Measurements from ENCODE around the gene HK3. TPM values are rescaled to one million over a fixed set of nuclear protein-coding genes. Genes with fewer than 3 reads are reported as not detected.

HK3 gene
- total RNA-seq, 1 experiment from 2014 or later = not detected

DNA sequence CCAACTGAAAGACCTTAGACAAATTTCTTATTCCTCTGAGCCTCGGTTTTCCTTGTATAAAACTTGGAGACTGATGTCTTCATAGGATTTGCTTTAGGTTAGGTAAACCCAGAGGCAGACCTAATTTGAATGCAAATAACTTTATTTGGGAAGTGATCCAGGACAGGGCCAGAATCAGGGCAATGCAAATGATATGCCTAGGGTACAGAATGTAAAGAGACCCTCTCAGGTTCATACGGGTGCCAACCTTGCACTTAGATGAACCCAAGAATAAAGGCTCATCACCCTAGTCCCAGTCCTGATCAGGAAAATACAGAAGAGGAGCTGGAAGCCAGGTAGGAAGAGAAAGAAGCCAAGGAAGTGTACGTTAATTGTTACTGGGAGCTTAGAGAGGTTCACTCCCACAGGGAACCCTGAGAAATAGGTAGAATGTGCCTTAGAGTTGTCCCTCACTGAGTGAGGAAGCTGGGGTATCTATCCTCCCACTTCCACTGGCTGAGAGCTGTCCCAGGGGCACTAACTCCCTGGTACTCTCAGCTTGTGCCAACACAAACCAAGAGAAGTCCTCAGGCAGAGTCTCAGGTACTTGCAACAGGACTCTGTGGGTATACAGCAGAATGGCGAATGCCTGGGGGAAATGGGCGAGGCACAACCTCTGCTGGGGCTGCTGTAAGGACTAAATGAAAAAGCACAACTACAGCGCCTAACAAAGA is 3.1 kb upstream of the HK3 start:
- DNase-seq (ENCODE audit: low read depth) = no peak

DNA sequence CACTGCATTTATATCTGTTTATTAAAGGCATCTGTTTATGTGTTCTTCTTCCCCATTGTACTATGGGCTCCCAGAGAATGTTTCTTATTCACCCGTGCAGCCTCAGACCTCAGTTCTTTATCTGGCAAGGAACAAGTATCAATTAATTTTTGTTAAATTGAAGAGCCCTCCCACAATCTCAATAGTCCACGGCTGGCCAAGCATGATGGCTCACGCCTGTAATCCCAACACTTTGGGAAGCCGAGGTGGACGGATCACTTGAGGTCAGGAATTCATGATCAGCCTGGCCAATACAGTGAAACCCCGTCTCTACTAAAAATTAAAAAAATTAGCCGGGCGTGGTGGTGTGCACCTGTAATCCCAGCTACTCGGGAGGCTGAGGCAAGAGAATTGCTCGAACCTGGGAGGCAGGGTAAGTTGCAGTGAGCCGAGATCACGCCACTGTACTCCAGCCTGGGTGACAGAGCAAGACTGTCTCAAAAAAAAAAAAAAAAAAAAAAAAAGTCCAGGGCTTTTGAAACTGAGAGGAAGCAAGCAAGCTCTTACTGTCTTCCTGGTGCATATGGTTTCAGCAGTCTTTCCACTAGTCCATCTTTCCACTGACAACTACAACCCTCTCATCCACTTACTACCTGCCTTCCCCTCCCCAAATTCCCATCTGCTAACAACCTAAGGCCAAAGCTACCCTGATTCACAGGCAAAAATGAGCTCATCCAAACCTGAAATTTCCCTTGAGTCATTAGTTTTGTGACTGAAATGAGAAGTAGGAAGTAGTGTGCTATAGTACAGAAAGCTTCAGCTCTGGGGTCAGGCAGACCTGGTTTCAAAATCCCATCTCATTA is 2.3 kb upstream of the HK3 start:
- no peak for DNase-seq (ENCODE audit: low read depth)

DNA sequence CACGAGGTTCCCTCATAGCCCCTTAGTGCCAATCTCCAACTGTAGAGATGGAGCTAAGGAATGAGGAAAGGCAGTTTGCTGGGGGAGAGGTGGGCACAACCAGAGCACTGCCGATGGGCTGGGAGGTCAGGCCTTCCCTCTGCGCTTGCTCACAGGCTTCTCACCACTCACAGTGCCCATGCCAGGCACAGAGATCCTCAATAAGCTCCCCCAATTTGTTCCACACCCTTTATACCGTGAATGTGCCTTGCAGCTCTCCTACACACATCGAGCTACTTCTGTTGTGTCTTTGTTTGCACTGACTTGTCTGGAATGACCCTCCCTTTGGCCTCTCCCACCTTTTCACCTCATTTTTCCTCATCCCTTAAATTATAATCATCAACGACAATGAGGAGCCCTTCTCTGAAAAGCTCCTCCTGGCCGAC is 1.6 kb upstream of the HK3 start:
- DNase-seq (ENCODE audit: low read depth) = no peak

DNA sequence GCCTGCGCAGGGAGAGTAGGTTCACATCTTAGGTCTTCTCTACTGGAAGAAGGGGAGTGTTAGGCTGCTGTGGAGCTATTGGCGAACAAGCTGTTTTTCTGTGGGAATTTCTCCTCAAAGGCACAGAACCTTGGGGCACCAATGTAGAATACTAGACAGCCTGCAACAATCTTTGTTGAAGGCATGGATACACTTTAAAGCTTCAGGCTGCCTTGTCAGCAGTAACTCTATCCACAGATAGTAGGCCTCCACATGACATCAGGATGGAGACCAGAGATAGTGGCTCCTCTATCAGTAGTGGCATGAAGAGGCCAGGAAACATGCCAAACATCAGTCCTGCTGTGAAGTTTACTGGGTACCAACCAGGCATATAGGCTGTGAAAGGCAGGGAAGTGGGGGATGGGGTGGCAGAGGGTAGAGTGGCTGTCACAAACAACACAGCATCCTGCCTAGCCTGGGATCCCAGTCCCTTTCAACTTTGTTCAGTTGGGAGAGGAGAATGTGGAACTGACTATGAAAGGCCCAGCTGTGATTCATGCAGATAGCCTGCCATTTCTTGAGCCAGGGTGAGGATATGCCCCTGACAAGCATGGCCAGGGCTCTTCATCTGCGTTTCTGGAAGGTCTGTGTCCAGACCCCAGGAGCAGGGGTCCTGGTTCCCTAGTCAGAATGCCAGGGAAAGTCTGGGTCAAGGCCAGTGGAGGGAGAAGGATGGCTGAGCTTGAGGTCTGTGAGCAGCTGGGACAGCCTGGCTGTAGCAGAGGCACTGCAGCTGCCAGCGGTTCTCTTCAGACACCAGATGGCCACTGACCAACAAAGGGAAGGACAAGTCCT is 1.0 kb upstream of the HK3 start:
- no peak for DNase-seq (ENCODE audit: low read depth)

DNA sequence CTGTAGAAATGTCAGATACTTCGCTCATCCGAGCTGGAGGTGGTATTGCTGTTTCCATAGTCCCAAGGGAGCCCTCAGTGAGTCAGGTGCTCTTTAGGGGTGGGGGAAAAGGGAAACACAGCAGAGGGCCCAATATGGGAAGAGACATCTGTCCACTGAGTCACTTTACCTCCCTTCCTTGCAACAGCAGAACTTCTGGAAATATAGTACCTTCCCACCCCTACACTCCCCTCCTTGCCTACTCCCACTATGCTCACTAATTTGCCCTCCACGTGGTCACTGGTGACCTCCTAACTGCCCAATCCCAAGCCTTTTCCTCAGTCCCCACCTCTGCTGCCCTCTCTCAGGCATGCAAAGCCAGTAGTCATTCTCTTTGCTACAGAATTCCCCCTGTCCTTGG is 1.9 kb downstream of the HK3 start:
- no peak for DNase-seq (ENCODE audit: low read depth)

DNA sequence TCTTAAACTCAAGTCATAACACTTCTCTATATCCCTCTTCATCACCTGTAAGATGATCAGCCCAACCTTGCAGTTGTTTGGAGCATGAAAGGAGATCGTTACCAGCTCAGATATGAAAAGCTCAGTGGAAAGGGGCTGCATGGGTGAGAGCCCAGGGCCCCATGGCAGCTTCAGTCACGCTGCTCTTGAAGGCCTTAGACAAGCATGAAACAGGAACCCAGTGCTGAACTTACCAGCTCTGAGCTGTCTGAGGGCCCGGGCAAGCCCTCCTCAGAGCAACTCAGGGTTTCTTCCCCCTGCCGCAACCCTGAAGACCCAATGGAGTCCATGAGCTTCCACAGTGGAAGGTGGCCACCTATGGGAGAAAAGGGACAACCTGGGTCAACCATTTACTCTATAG is 3.3 kb downstream of the HK3 start:
- DNase-seq (ENCODE audit: low read depth) = no peak

DNA sequence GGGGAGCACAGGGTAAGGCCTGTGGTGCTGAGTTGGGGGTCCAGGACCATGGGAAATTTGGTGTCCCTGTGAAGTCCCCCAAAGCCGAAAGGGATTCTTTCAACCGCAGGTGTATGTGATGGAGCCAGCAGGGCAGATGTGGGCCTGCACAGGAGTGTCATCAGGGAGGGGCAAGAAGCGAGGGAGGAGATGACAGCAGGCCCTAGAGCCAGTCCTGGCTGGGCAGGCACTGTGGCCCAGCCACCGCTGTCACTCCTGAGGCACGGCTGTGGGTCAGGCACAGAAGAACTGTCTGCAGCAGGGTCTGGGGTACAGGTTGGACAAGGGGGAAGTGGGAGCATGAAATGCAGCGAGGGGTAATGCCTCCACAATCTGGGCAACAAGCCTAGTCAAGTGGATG is 4.8 kb downstream of the HK3 start:
- DNase-seq (ENCODE audit: low read depth) = no peak

DNA sequence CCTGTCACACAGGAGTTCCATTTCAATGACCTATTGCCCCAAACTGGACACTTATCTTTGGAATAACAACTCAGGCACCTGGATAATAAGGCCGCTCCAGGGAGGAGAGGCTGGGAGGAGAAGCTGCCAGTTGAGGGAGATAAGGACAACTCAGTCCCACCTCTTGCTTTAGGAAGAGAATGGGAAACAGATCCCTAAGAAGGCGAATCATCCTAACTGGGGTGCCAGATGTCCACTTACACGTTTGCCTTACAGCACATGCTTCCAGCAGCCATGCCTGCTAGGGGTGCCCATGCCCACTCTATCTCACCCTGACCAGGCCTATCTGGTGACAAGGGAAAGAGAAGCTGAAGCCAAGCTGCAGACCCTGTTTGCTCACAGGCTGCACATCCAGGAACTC is 6.5 kb downstream of the HK3 start:
- no peak for DNase-seq (ENCODE audit: low read depth)

DNA sequence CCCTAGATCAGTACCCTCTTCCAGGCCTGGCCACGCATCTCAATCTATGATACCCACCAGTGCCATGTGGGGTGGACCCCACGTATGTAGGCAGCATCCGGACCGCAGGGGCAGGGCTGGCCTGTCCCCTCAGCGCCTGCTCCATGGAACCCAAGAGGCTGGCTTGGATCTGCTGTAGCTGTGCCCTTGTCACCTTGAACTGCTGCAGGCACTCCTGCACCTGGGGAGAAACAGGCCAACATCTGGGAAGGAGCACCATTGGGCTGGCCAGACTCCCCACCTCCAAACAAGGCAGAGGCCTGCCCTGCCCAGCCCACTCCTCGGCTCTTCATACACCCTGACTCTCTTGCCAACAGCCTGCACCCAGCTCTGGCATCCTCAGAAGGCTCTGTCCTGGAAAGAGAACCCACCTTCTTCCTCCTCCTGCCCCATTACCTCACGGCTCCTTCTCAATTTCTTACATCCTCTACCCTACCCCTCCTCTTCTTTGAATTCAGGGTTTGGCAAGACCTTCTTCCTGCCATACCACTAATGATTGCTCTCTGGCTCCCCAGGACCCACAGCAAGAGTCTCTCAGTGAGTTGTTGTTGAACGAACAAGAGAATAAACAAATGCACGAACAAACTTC is 7.7 kb downstream of the HK3 start:
- DNase-seq (ENCODE audit: low read depth) = no peak

DNA sequence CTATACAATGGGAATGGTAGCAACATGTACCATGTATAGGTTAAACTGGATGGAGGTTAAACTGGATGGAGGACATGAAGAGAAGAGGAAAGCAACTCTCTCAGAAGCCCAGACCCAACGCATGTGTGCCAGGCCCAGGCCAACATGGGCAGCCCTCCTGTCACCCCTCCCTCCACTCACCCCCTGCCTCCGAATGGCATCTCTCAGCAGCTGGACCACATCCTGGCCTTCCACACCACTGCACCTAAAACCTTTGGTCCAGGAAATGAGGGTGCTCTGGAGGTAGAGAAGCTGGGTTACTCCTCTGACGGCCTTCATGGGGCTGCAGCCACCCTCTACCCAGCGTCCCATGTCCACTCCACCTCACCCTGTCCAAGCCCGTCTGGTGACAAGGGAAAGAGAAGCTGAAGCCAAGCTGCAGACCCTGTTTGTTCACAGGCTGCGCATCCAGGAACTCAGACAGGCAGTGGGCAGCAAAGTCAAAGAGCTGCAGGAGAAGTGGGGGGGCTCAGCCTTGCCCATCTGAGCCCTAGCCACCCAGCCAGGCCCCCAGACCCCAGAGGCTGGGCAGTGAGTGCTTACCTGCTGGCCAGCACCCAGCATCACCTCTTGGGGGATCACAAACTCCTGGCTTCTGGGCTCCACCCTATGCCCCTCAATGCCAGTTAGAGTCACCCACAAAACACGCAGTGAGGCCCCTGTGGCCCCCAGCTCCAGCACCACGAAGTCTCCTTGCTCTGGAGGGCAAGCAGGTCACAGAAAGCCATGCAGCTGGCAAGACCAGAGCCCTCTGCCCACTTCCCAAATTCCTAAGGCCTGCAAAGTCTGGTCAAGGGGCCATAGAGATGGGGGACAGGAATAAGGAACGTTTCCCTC is 8.5 kb downstream of the HK3 start:
- no peak for DNase-seq (ENCODE audit: low read depth)

DNA sequence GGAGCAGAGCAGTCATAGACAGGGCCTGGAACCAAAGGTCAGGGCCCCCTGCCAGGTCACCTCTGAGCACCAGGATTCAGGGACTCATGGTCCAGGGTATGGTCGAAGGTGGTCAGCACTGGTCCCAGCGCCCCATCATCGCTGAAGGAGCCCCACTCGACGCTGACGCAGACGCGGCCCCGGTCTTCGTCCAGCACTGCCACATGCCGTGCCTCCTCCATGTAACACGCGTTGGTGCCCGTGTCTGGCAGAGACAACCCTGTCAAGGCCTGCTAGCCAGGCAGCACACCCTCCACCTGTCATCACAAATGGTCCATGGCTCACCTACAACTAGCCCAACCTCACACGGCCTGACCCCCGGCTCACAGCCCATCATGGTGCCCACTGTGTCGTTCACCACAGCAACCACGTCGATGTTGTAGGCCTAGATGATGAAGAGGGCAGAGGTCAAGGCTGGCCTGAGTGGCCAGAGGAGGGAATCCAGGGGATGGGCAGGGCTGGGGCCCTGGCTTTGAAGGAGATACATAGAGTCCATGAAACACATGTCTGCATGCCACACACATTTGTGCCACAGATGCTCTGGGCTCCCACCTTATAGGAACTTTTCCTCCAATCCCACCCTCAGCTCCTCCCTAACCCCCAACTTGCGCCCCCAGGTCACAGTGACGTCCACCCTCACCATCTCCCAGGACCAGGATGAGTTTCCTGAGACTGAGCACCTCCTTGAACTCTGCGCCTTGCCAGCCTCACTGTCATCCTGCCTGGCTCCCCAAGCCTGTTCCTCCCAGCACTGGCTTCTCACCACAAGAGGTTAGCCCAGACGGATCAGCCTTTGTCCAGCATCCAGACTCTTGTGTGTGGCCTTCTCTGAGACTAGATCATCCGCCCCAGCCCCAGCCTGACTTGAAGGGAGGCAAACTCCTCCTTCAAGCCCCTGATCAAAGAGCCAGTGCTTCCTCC is 9.5 kb downstream of the HK3 start:
- DNase-seq (ENCODE audit: low read depth) = no peak

DNA sequence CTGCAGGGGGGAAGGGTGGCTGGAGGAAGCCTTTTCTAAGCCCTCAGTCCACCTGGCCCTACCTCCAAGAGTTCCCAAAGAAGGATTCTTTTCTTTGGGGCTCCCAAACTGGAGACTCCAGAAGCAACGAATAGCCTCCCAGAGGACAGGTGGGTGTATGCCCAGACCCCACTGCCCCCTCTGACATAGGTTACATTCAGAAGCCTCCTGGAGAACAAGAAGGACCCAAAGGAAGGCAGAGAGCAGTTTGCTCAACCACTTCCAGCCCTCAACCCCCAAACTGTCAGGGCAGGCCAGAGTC is 10.3 kb downstream of the HK3 start:
- DNase-seq (ENCODE audit: low read depth) = no peak

DNA sequence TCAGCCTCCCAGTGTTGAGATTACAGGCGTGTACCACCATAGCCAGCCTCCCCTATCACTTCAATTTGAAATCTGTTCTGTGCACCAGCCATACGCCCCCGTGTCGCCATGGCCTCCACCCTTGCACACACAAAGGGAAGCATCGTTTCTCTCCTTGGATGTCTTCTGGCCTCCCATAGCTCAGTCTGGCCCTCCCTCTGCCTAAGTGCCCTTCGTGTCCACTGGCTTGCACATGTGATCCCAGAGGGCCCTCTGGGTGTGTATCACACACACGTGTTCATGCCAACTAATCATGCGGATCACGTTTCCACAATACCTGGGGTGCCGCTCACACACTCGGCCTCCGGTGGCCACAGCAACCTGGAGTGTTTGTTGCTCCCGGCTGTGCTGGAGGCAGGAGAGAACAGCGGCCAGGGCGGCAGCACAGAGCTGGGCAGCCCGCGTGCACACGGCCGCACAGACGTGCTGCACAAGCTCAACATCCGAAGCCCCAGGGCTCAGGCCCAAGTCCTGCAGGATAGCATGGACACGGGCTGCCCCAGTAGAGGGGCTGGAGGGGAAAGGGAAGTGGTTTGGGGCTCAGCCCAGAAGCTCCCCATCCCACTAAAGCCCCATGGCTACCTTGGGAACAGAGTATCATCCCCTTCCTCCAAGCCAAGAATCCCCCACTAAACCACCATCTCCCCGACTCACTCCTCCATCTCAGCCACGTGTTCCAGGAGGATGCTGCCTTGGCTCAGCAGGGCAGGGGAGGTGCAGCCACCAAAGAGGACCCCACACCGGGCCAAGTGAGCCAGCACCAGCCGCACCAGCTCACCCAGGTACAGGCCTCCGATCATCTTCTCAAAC is 10.9 kb downstream of the HK3 start:
- no peak for DNase-seq (ENCODE audit: low read depth)

DNA sequence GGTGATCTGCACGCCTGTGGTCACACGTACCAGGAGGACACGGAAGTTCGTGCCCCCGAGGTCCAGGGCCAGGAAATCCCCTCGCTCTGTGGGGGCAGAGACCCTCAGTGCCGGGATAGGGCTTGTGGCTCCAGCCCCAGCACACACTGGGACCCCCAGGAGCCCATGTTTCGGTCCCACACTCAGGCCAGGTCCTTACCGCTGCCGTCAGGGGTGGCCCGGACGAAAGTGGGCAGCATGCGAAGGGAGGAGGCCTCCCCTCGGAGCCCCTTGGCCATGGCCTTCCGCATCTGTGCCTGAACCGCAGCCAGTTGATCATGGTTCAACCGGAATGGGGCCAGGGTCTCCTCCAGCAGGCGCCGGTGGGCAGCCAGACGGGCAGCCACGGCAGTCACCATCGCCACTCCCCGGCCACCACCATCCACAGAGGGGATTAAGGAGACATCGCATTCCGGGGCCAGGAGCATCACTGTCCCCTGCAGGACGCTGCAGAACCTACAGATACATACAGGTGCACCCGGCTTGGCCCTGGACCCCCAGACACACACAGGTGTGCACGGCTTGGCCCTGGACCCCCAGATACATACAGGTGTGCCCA is 11.8 kb downstream of the HK3 start:
- DNase-seq (ENCODE audit: low read depth) = no peak

DNA sequence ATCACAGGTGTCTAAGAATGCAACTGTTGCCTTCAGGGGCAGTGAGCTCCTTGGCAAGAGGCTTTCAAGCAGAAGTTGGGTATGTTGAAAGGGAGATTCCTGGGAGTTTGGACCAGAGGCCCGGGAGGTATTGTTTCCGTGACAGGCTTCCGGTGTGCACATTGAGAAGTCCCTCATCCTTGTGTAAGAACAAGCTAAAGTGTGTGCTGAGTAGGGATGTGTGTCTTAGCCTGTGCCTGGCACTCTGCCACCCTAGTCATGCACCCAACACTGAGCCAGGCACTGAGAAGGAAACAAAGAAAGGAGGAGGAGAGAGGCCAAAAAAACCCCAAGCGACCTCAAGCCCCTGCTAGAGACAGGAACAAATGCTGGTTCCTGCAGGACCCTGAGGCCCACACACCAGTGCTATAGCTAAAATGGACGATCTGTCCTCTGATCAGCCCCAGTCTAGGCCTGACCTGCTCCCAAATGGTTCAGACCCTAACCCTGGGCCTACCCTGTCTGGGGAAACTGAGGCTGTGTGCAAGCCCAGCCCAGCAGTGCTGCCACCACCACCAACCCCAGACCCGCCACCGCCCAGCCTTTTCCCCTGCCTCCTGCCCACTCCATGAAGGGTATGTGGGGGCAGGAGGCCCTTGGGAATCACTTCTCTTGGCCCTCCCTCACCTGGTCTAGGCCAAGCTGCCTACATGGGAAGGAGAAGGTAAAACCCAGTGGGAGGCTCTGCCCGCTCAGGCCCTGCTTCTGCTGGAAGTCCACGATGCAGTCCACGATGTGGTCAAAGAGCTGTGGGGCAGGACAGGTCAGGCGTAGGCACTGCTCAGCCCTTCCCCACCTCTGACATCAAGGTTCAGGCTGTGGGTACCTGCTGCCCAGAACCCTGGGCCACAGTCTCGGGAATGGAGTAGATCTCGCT is 12.6 kb downstream of the HK3 start:
- no peak for DNase-seq (ENCODE audit: low read depth)

DNA sequence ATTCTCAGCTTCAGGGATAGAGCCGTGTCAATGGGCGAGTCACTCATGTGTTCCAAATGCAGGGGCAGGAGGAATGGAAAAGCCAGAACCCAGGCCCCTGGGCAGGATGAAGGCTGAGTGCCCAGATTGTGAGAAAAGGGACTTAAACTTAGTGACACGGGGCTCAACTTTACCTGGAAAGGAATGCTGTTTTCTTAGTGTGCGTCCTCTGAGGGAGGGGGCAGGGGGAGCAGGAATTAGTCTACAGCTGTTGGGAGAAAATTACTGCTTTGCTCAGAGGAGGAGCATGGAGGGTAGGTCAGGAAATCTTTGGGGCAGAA is 14.6 kb downstream of the HK3 start:
- no peak for DNase-seq (ENCODE audit: low read depth)

DNA sequence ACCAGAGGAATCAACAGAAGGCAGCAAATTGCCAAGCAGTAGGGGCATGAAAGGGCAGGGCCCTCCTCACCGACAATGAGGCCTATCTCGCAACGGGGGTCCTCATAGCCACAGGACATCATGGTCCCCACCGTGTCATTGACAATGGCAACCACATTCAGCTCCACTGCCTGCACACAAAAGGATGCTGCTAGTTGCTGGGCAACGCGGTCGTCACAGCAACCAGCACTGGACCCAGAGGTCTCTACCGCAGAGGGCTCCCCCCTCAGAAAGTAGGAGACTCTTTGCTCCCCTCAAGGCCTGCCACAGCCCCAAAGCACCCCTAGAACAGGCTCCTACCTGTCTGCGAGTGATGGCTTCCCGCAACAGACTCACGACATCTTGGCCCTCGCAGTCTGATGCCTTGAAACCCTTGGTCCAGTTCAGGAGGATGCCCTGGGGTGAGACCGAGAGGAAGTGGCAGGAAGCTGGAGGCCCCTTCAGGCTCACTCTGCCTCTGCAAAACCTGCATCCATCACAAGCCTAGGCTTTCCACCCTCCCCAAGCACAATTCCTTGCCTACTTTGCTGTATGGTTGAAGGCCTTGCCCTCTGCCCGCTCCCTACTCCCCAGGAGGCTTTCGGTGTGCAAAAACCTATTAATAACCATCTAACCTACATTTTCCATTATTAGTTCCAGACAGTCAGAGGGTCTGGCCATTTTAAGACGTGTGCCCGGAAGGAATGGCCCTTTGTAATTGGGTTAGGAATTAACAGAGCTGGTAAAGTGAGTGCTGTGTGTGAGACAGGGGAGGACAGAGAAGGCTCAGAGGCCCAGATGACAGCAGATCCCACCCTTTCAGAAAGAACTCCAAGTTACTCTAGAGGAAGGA is 15.2 kb downstream of the HK3 start:
- DNase-seq (ENCODE audit: low read depth) = no peak
